ENCODE results near the gene UNC5C. TPM values are rescaled to one million over a fixed set of nuclear protein-coding genes. Genes with fewer than 3 reads are reported as not detected.

Gene UNC5C
- total RNA-seq, 1 experiment from 2014 or later: not detected

DNA sequence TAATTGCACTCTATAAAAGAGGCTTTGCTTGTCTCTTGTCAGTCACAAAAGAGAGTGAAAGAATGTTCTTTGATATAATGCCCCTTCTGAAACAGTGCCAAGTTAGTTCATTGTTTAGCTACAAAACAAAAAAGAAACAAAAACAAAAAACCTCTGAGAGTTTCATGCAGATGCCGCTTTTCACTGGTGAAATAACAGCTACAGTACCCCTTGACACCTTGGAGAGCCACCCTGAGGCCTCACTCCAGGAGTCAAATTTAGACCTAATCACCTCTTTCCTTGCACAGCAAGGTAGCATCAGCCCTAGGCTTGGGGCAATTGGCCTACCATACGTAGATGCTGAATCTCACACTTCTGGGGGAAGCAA, 185.2 kb downstream of the UNC5C start:
- no peak overlapping the region for H3K4me3 Mint-ChIP-seq (ENCODE audit: unreplicated experiment)
- CTCF ChIA-PET: interaction anchor here (0.6 to 1.4 kb wide), 3 partner anchors 15 to 253 kb away, joined by 3 to 4 read pairs (median 3); no protein-coding TSS in a partner anchor
- no peak overlapping the region for H3K27ac Mint-ChIP-seq (ENCODE audit: low read depth, unreplicated experiment)
- no TSS peak for BruUV-seq (replicated peaks)
- no peaks in the 10 kb centered on the region for H3K36me3 Mint-ChIP-seq (ENCODE audit: insufficient read depth, unreplicated experiment)
- POLR2A ChIA-PET: no interaction called here
- TF ChIP-seq, protein P1, sequence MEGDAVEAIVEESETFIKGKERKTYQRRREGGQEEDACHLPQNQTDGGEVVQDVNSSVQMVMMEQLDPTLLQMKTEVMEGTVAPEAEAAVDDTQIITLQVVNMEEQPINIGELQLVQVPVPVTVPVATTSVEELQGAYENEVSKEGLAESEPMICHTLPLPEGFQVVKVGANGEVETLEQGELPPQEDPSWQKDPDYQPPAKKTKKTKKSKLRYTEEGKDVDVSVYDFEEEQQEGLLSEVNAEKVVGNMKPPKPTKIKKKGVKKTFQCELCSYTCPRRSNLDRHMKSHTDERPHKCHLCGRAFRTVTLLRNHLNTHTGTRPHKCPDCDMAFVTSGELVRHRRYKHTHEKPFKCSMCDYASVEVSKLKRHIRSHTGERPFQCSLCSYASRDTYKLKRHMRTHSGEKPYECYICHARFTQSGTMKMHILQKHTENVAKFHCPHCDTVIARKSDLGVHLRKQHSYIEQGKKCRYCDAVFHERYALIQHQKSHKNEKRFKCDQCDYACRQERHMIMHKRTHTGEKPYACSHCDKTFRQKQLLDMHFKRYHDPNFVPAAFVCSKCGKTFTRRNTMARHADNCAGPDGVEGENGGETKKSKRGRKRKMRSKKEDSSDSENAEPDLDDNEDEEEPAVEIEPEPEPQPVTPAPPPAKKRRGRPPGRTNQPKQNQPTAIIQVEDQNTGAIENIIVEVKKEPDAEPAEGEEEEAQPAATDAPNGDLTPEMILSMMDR (IDR thresholded peaks at IDR 0.05; ENCODE audit: unreplicated experiment): no peak
- H3K27me3 Mint-ChIP-seq (ENCODE audit: insufficient read depth, unreplicated experiment): no peaks in the 10 kb centered on the region
- intact Hi-C loops (cut with micrococcal nuclease): no loop called here
- no peak for DNase-seq (ENCODE audit: unreplicated experiment)
- H3K4me1 Mint-ChIP-seq (ENCODE audit: insufficient read depth, unreplicated experiment): no peaks in the 10 kb centered on the region
- no peaks in the 10 kb centered on the region for H3K9me3 Mint-ChIP-seq (ENCODE audit: unreplicated experiment)

DNA sequence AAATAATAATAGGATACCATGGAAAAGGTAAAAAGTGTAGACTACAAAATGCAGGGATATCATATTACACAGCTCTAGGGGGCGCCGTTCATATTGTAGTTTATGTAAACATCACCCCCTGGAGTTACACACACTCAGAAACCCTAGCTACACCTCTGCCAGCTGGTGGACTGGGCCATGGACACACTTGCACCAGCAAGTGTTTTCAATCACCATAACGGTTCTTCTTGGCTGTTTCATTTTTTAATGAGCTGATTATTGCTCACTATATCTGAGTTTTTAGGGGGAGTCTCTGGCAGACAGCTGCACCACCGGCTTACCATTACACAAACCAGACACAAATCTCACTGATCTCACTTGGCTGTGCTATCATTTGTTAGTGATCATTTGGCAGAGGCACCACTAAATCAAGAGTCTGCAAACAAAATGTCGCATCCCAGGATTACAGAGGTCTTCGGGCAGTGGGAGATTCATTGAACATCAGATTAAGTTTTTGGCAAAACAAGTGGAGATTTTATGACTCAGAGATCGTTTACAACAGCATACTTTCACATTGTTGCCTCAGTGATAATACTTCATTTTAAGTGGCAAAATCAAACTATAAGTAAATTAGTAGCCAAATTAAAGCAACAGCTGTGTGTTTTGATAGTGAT, 185.7 kb downstream of the UNC5C start:
- H3K36me3 Mint-ChIP-seq (ENCODE audit: insufficient read depth, unreplicated experiment): no peaks in the 10 kb centered on the region
- no peak overlapping the region for H3K27ac Mint-ChIP-seq (ENCODE audit: low read depth, unreplicated experiment)
- POLR2A ChIA-PET: no interaction called here
- H3K27me3 Mint-ChIP-seq (ENCODE audit: insufficient read depth, unreplicated experiment): no peaks in the 10 kb centered on the region
- TF ChIP-seq, protein P1 (IDR thresholded peaks at IDR 0.05; ENCODE audit: unreplicated experiment): no peak
- no peaks in the 10 kb centered on the region for H3K4me1 Mint-ChIP-seq (ENCODE audit: insufficient read depth, unreplicated experiment)
- CTCF ChIA-PET: interaction anchor here (0.6 to 1.4 kb wide), 4 partner anchors 15 to 253 kb away, joined by 3 to 4 read pairs (median 3); no protein-coding TSS in a partner anchor
- DNase-seq (ENCODE audit: unreplicated experiment): peak; percentile 36
- BruUV-seq (replicated peaks): no TSS peak
- H3K4me3 Mint-ChIP-seq (ENCODE audit: unreplicated experiment): no peak overlapping the region
- H3K9me3 Mint-ChIP-seq (ENCODE audit: unreplicated experiment): no peaks in the 10 kb centered on the region
- intact Hi-C loops (cut with micrococcal nuclease): no loop called here

DNA sequence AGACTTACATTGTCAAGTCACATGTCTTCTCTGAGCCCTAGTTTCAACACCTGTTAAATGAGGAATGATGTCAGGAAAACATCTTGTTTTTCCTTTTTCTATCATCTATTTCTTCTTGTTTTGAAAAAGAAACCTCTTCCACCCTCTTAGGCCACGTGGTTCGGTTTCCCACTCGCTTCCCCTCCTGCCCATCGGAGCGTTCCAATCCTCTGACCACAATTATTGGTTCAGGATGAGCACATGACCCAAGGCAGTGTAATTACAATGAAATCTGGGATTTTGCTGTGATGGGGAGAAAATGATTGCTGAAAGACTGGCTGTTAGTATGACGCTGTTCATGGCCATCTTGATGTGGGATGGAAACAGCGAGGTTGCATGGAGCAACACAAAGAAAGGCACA, 186.7 kb downstream of the UNC5C start:
- H3K9me3 Mint-ChIP-seq (ENCODE audit: unreplicated experiment): no peaks in the 10 kb centered on the region
- POLR2A ChIA-PET: no interaction called here
- DNase-seq (ENCODE audit: unreplicated experiment): no peak
- no peaks in the 10 kb centered on the region for H3K4me1 Mint-ChIP-seq (ENCODE audit: insufficient read depth, unreplicated experiment)
- intact Hi-C loops (cut with micrococcal nuclease): no loop called here
- CTCF ChIA-PET: no interaction called here
- H3K36me3 Mint-ChIP-seq (ENCODE audit: insufficient read depth, unreplicated experiment): no peaks in the 10 kb centered on the region
- no TSS peak for BruUV-seq (replicated peaks)
- H3K4me3 Mint-ChIP-seq (ENCODE audit: unreplicated experiment): no peak overlapping the region
- H3K27me3 Mint-ChIP-seq (ENCODE audit: insufficient read depth, unreplicated experiment): no peaks in the 10 kb centered on the region
- no peak overlapping the region for H3K27ac Mint-ChIP-seq (ENCODE audit: low read depth, unreplicated experiment)
- TF ChIP-seq, protein P1 (IDR thresholded peaks at IDR 0.05; ENCODE audit: unreplicated experiment): no peak

DNA sequence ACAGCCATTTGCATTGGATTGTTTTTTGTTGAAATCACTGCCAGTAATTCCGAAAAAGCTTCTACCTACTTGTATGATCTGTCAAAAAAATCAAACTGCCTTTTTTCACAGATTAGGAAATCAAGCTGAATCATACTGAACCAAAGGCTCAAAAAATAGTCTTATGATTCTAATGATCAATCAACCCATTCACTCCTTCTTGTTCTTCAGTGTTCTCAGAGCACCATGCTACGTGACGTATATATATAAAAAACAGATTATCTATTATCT, 187.1 kb downstream of the UNC5C start:
- no peaks in the 10 kb centered on the region for H3K36me3 Mint-ChIP-seq (ENCODE audit: insufficient read depth, unreplicated experiment)
- intact Hi-C loops (cut with micrococcal nuclease): no loop called here
- H3K9me3 Mint-ChIP-seq (ENCODE audit: unreplicated experiment): no peaks in the 10 kb centered on the region
- POLR2A ChIA-PET: no interaction called here
- TF ChIP-seq, protein P1 (IDR thresholded peaks at IDR 0.05; ENCODE audit: unreplicated experiment): no peak
- DNase-seq (ENCODE audit: unreplicated experiment): no peak
- no peak overlapping the region for H3K27ac Mint-ChIP-seq (ENCODE audit: low read depth, unreplicated experiment)
- CTCF ChIA-PET: no interaction called here
- H3K4me1 Mint-ChIP-seq (ENCODE audit: insufficient read depth, unreplicated experiment): no peaks in the 10 kb centered on the region
- H3K4me3 Mint-ChIP-seq (ENCODE audit: unreplicated experiment): no peak overlapping the region
- no peaks in the 10 kb centered on the region for H3K27me3 Mint-ChIP-seq (ENCODE audit: insufficient read depth, unreplicated experiment)
- BruUV-seq (replicated peaks): no TSS peak
